ENCODE data around the gene POR. TPM values are rescaled to one million over a fixed set of nuclear protein-coding genes. Genes with fewer than 3 reads are reported as not detected.
A peak's percentile ranks its signal among the peaks of the same experiment; 100 is the strongest.

Gene POR
- total RNA-seq, 1 experiment from 2014 or later: 151 TPM

- no peaks in the 10 kb centered on the region for H3K9me3 Mint-ChIP-seq
- ChIA-PET POLR2A (interaction anchor here (0.6 kb wide), 1 partner anchor 99 kb away, joined by 6 read pairs; no protein-coding TSS in a partner anchor), CTCF (interaction anchor here (1.3 kb wide), 1 partner anchor 120 kb away, joined by 4 read pairs; no protein-coding TSS in a partner anchor)
- no peak for TF ChIP-seq HMGXB4 (CRISPR knock-in tag; IDR thresholded peaks at IDR 0.05)
- TF ChIP-seq E2F5 (CRISPR knock-in tag; IDR thresholded peaks at IDR 0.05): no peak
- H3K27me3 Mint-ChIP-seq (ENCODE audit: low read depth): no peaks in the 10 kb centered on the region
- H3K27ac Mint-ChIP-seq: no peak overlapping the region
- ATAC-seq: no peak
- H3K4me1 Mint-ChIP-seq: peaks cover 15% of the 10 kb centered on the region
- H3K36me3 Mint-ChIP-seq: peaks cover 9% of the 10 kb centered on the region
- DNase-seq (ENCODE audit: low spot score): no peak
- no peak overlapping the region for H3K4me3 Mint-ChIP-seq
These were observed 71.3 kb downstream of the POR start for GRCh38 chr7:75986147-75986781.

- peaks cover 15% of the 10 kb centered on the region for H3K4me1 Mint-ChIP-seq
- H3K4me3 Mint-ChIP-seq: no peak overlapping the region
- no peaks in the 10 kb centered on the region for H3K9me3 Mint-ChIP-seq
- DNase-seq (ENCODE audit: low spot score) (no peak), ATAC-seq (no peak)
- no peaks in the 10 kb centered on the region for H3K27me3 Mint-ChIP-seq (ENCODE audit: low read depth)
- no peak for TF ChIP-seq ZNF121 (CRISPR knock-in tag; IDR thresholded peaks at IDR 0.05)
- TF ChIP-seq TP53 (CRISPR knock-in tag; IDR thresholded peaks at IDR 0.05): no peak
- no peak for TF ChIP-seq USF1 (CRISPR knock-in tag; IDR thresholded peaks at IDR 0.05)
- TF ChIP-seq NFE2L1 (CRISPR knock-in tag; IDR thresholded peaks at IDR 0.05): no peak
- no peak for TF ChIP-seq CREM (CRISPR knock-in tag; IDR thresholded peaks at IDR 0.05)
- ChIA-PET CTCF (no interaction called here), POLR2A (no interaction called here)
- peaks cover 9% of the 10 kb centered on the region for H3K36me3 Mint-ChIP-seq
- H3K27ac Mint-ChIP-seq: peak overlapping the region; percentile 70
These were observed 72.3 kb downstream of the POR start for GRCh38 chr7:75987026-75987804.

GRCh38 chr7:75987805-75988567 lies 73.0 kb downstream of the POR start:
- H3K27me3 Mint-ChIP-seq (ENCODE audit: low read depth): no peaks in the 10 kb centered on the region
- TF ChIP-seq SOX15 (CRISPR knock-in tag; IDR thresholded peaks at IDR 0.05) (no peak), STAT6 (CRISPR knock-in tag; conservative IDR thresholded peaks at IDR 0.05; ENCODE audit: low read depth) (no peak), ZBTB21 (CRISPR knock-in tag; IDR thresholded peaks at IDR 0.05; ENCODE audit: borderline replicate concordance) (no peak), MXD4 (CRISPR knock-in tag; IDR thresholded peaks at IDR 0.05; ENCODE audit: borderline replicate concordance) (no peak), E2F4 (CRISPR knock-in tag; IDR thresholded peaks at IDR 0.05; ENCODE audit: borderline replicate concordance, low read depth) (no peak), ZNF671 (CRISPR knock-in tag; IDR thresholded peaks at IDR 0.05) (no peak), GTF2I (CRISPR knock-in tag; conservative IDR thresholded peaks at IDR 0.05) (no peak), PREB (CRISPR knock-in tag; IDR thresholded peaks at IDR 0.05; ENCODE audit: borderline replicate concordance) (no peak), ZNF416 (CRISPR knock-in tag; IDR thresholded peaks at IDR 0.05) (no peak), NR2C2 (CRISPR knock-in tag; IDR thresholded peaks at IDR 0.05) (no peak), ZNF263 (CRISPR knock-in tag; IDR thresholded peaks at IDR 0.05; ENCODE audit: low read depth) (no peak), TEAD4 (CRISPR knock-in tag; IDR thresholded peaks at IDR 0.05) (no peak), OVOL2 (CRISPR knock-in tag; IDR thresholded peaks at IDR 0.05; ENCODE audit: borderline replicate concordance) (no peak)
- peaks cover 17% of the 10 kb centered on the region for H3K4me1 Mint-ChIP-seq
- no peak overlapping the region for H3K4me3 Mint-ChIP-seq
- no peak for ATAC-seq
- no peak for DNase-seq (ENCODE audit: low spot score)
- H3K27ac Mint-ChIP-seq: no peak overlapping the region
- ChIA-PET POLR2A (no interaction called here), CTCF (no interaction called here)
- H3K9me3 Mint-ChIP-seq: no peaks in the 10 kb centered on the region
- peaks cover 9% of the 10 kb centered on the region for H3K36me3 Mint-ChIP-seq

Data from WTC11 (cell line).